ENCODE results near the gene KRT1. TPM values are rescaled to one million over a fixed set of nuclear protein-coding genes. Genes with fewer than 3 reads are reported as not detected.
A peak's percentile ranks its signal among the peaks of the same experiment; 100 is the strongest.

The KRT1 gene
- total RNA-seq, 2 donors from 2014 or later, result 0.42 TPM; not detected in 1

DNA sequence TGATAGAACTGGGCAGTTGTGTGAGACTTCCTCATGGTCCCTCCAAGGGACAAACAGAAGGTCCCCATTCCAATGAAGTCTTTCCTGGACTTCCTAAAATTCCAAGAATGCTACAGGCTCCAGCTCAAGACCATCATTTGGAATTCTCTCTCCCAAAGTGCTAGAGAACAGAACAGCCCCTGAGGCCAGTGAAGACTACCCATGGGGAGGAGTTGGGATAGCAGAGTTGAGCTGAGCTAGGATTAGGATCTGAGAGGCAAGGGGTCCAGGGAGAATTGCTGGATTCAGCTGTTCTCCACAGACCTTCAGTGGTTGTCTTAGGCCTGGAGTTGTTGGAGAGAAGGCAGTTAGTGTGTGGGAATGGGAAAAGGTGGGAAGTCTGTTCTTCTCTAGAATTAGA is 10.8 kb downstream of the KRT1 start:
- intact Hi-C loops (cut with DNase I), result no loop called here
- DNase-seq (ENCODE audit: low spot score), result no peak

DNA sequence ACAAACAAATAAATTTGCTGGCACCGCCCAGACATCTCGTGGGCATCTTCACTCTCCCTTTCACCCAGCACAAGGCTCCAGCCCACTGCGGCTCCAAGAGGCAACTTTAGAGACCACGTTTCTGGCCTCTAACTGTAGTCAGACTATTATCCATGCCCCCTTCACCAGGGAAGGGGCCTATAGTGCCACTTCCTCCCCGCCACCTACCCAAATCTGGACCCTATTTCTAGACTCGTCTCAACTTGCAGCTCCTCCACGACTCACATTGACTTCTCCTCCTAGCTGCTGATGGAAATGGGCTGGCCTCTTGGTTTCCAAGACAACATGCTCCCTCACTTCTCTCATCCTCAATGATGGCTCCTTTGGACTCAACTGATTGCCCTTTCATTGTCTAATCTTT is 12.3 kb downstream of the KRT1 start:
- no peak for DNase-seq (ENCODE audit: low spot score)
- intact Hi-C loops (cut with DNase I), result no loop called here

- peak; percentile 77 for DNase-seq (ENCODE audit: low spot score)
- intact Hi-C loops (cut with DNase I), result no loop called here
These were observed 12.7 kb downstream of the KRT1 start for GRCh38 chr12:52667509-52667908.

DNA sequence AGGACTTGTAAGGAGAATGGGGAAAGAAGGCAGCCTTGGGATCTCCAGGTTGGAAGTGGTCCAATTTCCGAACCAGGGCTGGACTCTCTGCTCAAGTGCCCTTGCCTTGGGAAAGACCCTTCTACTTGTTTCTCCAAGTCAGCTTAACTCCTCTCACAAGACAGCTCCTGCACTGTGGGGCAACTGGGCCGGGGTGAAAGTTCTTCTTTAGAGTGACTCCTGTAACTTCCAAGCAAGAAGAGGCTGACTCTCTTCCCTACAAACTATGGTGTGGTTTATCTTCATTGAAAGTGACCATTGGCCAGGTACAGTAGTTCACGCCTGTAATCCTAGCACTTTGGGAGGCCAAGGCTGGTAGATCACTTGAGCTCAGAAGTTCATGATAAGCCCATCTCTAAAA is 13.7 kb downstream of the KRT1 start:
- intact Hi-C loops (cut with DNase I), result no loop called here
- DNase-seq (ENCODE audit: low spot score), result no peak

DNA sequence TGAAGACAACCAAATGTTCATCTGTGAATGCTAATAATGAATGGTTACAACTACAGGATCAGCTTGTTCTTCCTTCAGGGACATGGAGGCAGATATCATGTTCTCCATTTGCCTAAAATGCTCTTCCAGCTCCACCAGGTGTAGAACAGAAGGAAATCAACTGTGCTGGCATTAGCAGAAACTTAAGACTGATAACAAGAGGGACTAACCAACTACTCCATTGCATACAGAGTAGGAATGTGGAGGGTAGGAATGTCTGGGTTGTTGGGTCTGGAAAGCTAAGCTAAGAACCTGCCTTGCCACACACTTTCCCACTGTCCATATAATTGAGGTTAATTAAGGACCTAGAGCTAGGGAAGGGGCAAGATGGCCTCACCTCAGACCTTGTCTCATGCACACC is 16.8 kb downstream of the KRT1 start:
- no peak for DNase-seq (ENCODE audit: low spot score)
- intact Hi-C loops (cut with DNase I), result no loop called here

DNA sequence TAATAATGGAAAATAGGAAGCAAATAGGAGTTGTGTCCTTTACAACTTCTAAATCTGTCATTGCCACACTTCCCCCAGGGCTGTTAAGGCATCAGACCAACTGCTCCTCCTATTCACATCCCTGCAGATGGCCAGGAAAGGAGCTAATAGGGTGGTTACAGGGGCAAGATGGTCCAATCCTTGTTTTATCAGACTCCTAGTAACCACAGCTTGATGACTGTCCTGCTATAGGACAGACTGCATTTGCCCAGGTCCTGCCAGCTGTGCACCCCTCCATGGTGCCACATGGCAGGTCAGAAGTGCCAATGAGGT is 17.3 kb downstream of the KRT1 start:
- no peak for DNase-seq (ENCODE audit: low spot score)
- intact Hi-C loops (cut with DNase I), result no loop called here

DNA sequence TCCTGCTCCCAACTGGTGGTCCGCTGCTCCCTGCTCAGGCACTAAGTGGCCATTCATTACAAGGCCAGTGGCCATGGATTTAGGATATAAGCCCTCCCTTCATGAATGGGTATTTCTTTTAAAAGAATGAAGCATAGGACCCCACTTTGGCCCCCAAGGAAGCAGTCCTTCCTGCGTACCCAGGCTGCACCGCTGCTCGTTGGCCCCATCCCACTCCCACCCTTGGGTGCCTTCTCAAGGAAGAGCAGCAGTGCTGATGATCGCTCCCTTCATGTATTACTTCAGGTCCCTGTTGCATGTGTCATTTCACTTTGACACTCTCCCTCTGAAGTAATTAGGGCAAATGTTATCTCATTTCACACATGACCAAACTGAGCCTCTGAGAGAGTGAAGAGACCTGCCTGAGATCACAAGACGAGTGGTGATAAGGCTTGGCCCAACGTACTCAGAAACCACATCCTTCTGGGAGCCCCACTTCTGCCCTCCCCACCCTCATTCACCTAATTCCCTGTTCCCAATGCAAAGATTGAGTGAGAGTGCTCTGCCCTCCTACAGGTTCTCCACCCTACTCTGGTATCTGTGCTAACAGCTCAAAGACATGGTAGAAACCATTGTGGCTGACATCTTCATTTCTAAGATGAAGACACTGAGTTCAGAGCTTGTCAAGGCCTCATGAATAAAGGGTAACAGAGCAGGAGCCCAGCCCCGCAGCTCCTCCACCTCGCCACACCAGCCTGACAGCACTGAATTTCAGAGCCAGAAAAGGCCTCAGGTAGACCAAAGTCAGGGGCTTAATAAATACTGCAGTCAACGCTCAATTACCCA is 17.9 kb downstream of the KRT1 start:
- DNase-seq (ENCODE audit: low spot score), result no peak
- intact Hi-C loops (cut with DNase I), result no loop called here

DNA sequence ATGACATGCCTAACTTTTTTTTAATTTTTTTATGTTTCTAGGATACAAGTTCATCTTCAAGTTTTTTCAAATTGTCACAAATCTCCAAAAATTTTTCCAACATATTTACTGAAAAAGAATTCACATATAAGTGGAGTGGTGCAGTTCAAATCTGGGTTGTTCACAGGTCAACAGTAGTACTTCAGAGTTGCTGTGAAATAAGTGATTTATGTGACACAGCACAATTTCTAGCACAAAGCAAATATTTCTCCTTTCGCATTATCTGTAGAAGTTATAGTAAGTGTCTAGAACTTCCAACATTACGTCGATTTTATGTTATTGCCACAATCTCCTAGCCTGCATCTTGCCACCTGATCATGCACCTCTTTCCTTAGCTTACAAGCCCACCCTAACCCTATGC is 18.5 kb downstream of the KRT1 start:
- intact Hi-C loops (cut with DNase I), result no loop called here
- DNase-seq (ENCODE audit: low spot score), result no peak

DNA sequence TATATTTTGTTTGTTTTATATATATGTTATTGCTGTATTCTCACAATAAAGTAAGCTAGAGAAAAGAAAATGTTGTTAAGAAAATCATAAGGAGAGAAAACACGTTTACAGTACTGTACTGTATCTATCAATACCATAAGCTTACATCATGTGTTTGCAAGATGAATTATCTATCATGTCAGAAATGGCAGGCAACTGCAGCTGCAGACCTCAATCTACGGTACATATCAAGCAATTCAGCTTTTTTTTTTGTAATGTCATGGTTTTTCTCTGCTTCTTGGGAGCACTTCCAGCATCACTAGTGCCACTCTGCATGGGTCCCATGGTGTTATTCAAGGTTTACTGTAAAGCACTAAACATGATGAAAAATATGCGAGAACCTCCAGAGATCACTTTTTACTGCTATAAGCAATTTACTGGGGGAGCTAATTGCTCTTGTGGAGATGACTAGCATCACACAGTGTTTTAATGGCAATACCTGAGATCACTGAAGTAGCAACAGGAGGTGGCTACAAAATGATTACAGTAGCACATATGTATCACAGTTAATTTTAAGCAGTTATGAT is 19.2 kb downstream of the KRT1 start:
- intact Hi-C loops (cut with DNase I), result no loop called here
- DNase-seq (ENCODE audit: low spot score), result no peak

- intact Hi-C loops (cut with DNase I), result no loop called here
- no peak for DNase-seq (ENCODE audit: low spot score)
These were observed 20.3 kb downstream of the KRT1 start for GRCh38 chr12:52659951-52660350.

GRCh38 chr12:52659395-52659794 is 20.8 kb downstream of the KRT1 start:
- intact Hi-C loops (cut with DNase I), result no loop called here
- no peak for DNase-seq (ENCODE audit: low spot score)

DNA sequence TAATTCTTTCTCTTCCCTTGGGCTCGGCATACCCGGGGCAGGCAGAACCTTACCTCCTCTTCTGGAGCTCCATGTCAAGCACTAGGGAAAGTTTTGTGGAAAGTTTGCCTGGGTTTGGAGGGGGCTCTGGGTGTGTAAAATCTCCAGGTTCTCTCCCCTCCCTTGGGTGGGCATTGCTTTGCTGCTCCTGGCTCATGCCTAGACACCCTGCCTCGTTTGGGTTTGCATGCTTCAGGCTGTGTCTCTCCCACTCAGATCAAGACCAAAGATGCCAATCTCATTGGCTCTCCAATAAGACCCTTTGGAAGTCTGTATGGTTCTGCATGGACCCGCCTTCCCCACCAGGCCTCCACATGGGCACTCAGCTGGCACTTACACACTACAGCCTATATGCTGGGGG is 22.0 kb downstream of the KRT1 start:
- intact Hi-C loops (cut with DNase I), result no loop called here
- DNase-seq (ENCODE audit: low spot score), result no peak

- intact Hi-C loops (cut with DNase I), result no loop called here
- no peak for DNase-seq (ENCODE audit: low spot score)
These were observed 22.8 kb downstream of the KRT1 start for GRCh38 chr12:52657250-52657902.

GRCh38 chr12:52656616-52657015 is 23.6 kb downstream of the KRT1 start:
- intact Hi-C loops (cut with DNase I), result no loop called here
- DNase-seq (ENCODE audit: low spot score), result no peak

DNA sequence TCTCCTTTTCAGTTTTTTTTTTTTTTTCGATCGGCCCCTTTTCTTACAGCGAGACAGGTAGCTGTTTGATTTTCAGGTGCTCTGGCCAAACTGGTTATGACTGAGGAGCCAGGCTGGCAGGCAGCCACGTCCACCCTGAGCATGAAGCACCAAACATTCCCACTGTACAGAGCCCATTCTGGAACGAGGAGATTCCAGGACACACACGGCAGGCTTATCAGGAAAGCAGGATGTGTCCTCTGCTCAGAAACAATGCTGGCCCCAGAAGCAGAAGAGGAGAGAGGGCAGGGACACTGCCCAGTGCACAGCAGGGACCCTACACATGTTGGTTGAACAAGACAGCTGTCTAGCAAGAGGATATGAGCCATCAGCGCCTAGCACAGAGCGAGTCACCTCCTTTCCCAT is 24.5 kb downstream of the KRT1 start:
- no peak for DNase-seq (ENCODE audit: low spot score)

DNA sequence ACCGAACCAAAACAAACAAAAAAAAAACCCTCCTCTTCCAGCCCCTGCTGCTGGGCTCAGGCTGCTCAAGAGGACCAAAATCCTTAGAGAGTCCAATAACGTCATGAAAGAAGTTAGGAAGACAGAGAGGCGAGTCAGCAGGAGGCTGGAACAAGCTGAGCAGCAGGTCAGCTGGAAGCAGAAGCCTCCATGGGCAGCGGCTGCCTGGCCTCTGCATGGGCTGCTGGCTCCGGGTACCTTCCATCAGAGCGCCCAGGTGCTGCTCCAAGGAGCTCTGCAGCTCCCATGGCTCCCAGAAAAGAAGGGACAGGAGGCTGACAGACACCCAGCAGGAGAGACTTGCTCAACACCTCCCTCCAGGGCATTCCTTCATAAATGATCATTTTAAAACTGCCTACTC is 25.0 kb downstream of the KRT1 start:
- intact Hi-C loops (cut with DNase I), result no loop called here
- no peak for DNase-seq (ENCODE audit: low spot score)

More for the DNA sequence above, 24.5 kb downstream of the KRT1 start:
- intact Hi-C loops (cut with DNase I), result no loop called here

DNA sequence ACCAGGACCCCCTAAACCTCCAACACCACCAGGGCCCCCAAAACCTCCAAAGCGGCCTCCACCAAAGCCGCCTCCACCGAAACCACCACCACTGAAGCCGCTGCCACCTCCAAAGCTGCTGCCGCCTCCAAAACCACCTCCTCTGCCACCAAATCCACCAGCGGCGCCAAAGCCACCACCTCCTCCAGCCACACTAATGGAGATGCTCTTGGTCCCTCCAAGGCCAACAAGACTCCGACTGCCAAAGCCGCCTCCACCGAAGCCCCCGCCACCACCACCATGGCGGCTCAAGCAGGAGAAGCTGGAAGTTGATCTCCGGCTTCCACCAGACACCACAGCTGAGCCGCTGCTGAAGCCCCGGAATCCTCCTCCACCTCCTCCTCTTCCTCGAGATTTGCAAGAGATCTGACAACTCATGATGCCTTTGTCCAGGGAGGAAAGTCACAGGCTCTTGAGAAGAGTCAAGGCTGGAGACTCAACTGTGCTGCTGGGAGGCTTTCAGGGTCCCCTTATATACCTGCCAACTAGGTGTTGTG is 28.4 kb downstream of the KRT1 start, which contains the start of gene KRT2:
Gene KRT2, minus strand, starts transcription at position 486 of the 536 bp plus-strand sequence. Its CDS starts 69 bp downstream, at position 417.
- no peak for DNase-seq (ENCODE audit: low spot score)
- intact Hi-C loops (cut with DNase I), result no loop called here

GRCh38 chr12:52650520-52651081 is 29.6 kb downstream of the KRT1 start:
- intact Hi-C loops (cut with DNase I), result no loop called here

DNA sequence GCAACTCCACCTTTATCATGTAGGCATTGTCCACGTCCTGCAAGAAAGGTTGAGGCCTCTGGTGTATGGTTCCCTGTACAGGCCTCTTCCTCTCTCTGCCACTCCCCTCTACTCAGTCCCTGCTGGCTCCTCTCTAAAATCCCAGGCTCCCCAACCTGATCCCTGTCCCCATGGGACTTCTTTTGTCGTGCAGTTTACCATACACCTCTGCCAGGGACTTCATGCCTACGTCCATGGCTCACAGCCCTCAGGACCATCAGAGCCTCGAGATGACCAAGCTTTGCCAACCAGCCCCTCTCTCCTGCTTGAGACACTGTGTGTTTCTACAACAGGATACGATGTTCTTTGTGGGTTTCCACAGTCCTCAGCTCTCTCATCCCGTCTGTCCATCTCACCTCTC is 31.1 kb downstream of the KRT1 start:
- no peak for DNase-seq (ENCODE audit: low spot score)
- intact Hi-C loops (cut with DNase I), result loop anchor here in 1 of 2 donors (10.0 kb wide), 1 partner anchor 984 kb away; no protein-coding TSS in a partner anchor

More at GRCh38 chr12:52650520-52651081, 29.6 kb downstream of the KRT1 start:
- DNase-seq (ENCODE audit: low spot score), result no peak

DNA sequence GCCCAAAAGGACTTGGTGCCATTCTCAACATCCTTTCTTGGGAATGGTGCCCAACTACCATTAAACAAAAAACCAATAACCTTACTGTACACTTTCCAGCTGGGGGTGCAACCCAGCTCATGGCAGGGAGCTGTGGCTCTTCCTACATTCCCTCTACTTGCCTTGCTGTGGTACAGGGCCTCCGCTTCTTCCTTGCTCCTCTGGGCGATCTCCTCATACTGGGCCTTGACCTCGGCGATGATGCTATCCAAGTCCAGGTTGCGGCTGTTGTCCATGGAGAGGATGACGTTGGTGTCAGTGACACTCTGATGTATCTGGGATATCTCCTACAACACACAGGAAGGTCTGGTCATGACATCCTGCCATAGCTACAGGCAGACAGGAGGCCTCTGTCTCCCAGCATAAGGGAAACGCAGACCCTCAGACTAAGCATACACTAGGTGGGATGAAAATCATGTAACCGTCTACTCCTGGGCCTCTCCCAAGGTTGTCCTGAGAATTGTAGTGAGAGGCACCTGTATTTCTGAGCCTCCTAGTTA is 32.1 kb downstream of the KRT1 start:
- DNase-seq (ENCODE audit: low spot score), result no peak
- intact Hi-C loops (cut with DNase I), result loop anchor here in 1 of 2 donors (10.0 kb wide), 1 partner anchor 983 kb away; no protein-coding TSS in a partner anchor
